OCI-LY3 (cell line): ENCODE results near the gene NAA11.

Experiments
- H2AFZ ChIP-seq: fragments of 200-600, 300-600 bp; shearing (Covaris generic); 2 replicates; pipeline ENCODE4 v1.6.0; 2014; ENCODE audit warnings: antibody characterized with exemption, low read depth, low read length
- H3K27ac ChIP-seq: fragments of 200-600, 300-600 bp; sonication (generic); 2 replicates; pipeline ENCODE4 v1.5.1; 2014; ENCODE audit warnings: mild to moderate bottlenecking, low read length, moderate library complexity, mixed read lengths
- H3K27me3 ChIP-seq: fragments of 200-600, 300-600 bp; sonication (generic); 2 replicates; pipeline ENCODE4 v1.6.1; 2014; ENCODE audit warnings: low read depth, low read length, mixed read lengths
- H3K36me3 ChIP-seq: fragments of 200-600, 300-600 bp; sonication (generic); replicated peaks from 2 replicates; pipeline ENCODE3; 2014; ENCODE audit warnings: low read depth, low read length, mixed read lengths
- H3K4me1 ChIP-seq: fragments of 300-600, 200-600 bp; sonication (generic); 2 replicates; pipeline ENCODE4 v1.6.1; 2014; ENCODE audit warnings: low read length, mixed read lengths
- H3K4me2 ChIP-seq: fragments of 200-600, 300-600 bp; sonication (generic); 2 replicates; pipeline ENCODE4 v1.6.1; 2014; ENCODE audit warnings: low read length, mixed read lengths
- H3K4me3 ChIP-seq: fragments of 300-600, 200-600 bp; sonication (generic); 2 replicates; pipeline ENCODE4 v1.5.1; 2014; ENCODE audit warnings: antibody characterized with exemption, mild to moderate bottlenecking, low read length, moderate library complexity
- H3K79me2 ChIP-seq: fragments of 300-600, 200-600 bp; shearing (Covaris generic); 2 replicates; pipeline ENCODE4 v1.6.1; 2014; ENCODE audit warnings: mild to moderate bottlenecking, low read length, mixed read lengths
- H3K9ac ChIP-seq: fragments of 300-600, 200-600 bp; shearing (Covaris generic); 2 replicates; pipeline ENCODE4 v1.6.0; 2014; ENCODE audit warnings: mild to moderate bottlenecking, low read length, moderate library complexity
- H3K9me3 ChIP-seq: fragments of 200-600, 300-600 bp; shearing (Covaris generic); 2 replicates; pipeline ENCODE4 v1.6.1; 2014; ENCODE audit warnings: low read length, mixed read lengths; ENCODE audit not compliant: insufficient read depth
- H4K20me1 ChIP-seq: fragments of 200-600, 300-600 bp; sonication (generic); 2 replicates; pipeline ENCODE4 v1.6.1; 2016; ENCODE audit warnings: low read length, mixed read lengths; ENCODE audit not compliant: insufficient read depth
- EZH2phosphoT487 ChIP-seq: fragments of 200-600 bp; shearing (Covaris generic); IDR thresholded peaks from 2 replicates; pipeline ENCODE4 v1.6.1; 2018; ENCODE audit warnings: antibody characterized with exemption, mixed run types, low read depth
- TF ChIP-seq, protein P1 (sequence below): fragments of 200-600, 300-600 bp; sonication (generic); IDR thresholded peaks from 2 replicates; pipeline ENCODE4 v1.5.1; 2014; ENCODE audit warnings: antibody characterized with exemption, low read length, low read depth

NAA11 gene

DNA sequence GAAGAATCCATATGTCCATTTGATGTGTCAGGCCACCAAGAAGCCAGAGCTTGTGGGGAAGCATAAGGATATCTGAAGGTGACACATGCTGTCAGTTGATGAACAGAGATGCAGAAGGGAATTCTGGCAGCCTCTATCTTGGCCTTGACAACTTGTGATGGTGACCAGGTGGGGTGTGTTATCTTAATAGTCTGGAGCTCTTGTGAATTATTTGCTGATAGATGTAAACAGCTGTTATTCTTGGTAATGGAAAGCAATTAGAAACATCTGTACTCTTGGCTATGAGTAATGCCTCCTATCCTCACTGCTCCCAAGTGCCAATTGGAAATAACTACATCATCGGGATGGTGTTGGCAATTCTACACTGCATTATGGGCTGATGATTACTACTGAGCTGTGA lies 51.9 kb downstream of the NAA11 start:
- no peak overlapping the region for H3K9ac ChIP-seq
- no peaks in the 10 kb centered on the region for H4K20me1 ChIP-seq
- H3K9me3 ChIP-seq: no peaks in the 10 kb centered on the region
- no peak for TF ChIP-seq EZH2phosphoT487
- TF ChIP-seq, protein P1, sequence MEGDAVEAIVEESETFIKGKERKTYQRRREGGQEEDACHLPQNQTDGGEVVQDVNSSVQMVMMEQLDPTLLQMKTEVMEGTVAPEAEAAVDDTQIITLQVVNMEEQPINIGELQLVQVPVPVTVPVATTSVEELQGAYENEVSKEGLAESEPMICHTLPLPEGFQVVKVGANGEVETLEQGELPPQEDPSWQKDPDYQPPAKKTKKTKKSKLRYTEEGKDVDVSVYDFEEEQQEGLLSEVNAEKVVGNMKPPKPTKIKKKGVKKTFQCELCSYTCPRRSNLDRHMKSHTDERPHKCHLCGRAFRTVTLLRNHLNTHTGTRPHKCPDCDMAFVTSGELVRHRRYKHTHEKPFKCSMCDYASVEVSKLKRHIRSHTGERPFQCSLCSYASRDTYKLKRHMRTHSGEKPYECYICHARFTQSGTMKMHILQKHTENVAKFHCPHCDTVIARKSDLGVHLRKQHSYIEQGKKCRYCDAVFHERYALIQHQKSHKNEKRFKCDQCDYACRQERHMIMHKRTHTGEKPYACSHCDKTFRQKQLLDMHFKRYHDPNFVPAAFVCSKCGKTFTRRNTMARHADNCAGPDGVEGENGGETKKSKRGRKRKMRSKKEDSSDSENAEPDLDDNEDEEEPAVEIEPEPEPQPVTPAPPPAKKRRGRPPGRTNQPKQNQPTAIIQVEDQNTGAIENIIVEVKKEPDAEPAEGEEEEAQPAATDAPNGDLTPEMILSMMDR: no peak
- no peak overlapping the region for H3K4me2 ChIP-seq
- no peak overlapping the region for H2AFZ ChIP-seq
- no peaks in the 10 kb centered on the region for H3K79me2 ChIP-seq
- no peaks in the 10 kb centered on the region for H3K4me1 ChIP-seq
- H3K27ac ChIP-seq: no peak overlapping the region
- no peaks in the 10 kb centered on the region for H3K27me3 ChIP-seq
- no peak overlapping the region for H3K4me3 ChIP-seq
- no peaks in the 10 kb centered on the region for H3K36me3 ChIP-seq

DNA sequence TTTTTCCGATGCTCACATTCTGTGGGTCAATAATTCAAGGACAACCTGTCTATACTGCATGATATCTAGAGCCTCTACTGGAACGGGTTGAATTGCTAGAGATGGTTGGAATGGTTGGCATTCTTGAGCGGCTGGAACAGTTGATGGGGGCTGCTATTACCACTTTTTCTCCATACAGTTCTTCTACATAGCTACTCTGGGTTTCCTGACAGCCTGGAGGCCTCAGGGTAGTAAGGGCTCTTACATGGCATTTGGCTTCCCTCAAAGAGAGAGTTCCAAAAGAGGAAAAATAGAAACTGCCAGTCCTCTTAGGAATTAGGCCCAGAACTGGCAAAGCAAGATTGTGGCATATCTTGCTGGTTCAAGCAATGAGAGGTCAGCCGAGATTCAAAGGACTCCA lies 53.1 kb downstream of the NAA11 start:
- Histone ChIP-seq H3K79me2 (no peaks in the 10 kb centered on the region), H3K9me3 (no peaks in the 10 kb centered on the region), H3K27ac (no peak overlapping the region), H3K9ac (no peak overlapping the region), H4K20me1 (no peaks in the 10 kb centered on the region), H3K36me3 (no peaks in the 10 kb centered on the region), H3K4me1 (no peaks in the 10 kb centered on the region), H3K27me3 (no peaks in the 10 kb centered on the region), H3K4me2 (no peak overlapping the region), H2AFZ (no peak overlapping the region), H3K4me3 (no peak overlapping the region)
- TF ChIP-seq, protein P1: no peak

DNA sequence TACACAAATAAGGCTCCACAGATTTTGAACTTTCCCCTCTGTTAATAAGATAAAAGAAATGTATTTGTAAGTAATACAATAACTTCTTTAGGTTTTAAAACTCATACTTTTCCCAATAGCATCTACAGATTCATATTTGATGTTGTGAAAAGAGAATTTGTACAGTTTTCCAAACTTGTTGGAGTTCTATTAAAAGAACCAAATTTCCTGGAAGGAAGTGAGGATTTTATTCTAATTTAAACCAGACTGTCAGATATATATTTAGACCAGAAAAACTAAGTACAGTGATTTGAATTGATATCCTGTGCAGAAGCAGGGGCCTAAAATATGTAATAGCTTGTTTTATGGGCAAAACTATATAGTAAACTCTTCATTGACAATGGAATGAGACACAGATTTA lies 53.7 kb downstream of the NAA11 start:
- H3K4me3 ChIP-seq: no peak overlapping the region
- H3K36me3 ChIP-seq: no peaks in the 10 kb centered on the region
- no peaks in the 10 kb centered on the region for H3K79me2 ChIP-seq
- no peaks in the 10 kb centered on the region for H4K20me1 ChIP-seq
- H3K27me3 ChIP-seq: no peaks in the 10 kb centered on the region
- no peak overlapping the region for H3K27ac ChIP-seq
- H3K4me1 ChIP-seq: no peaks in the 10 kb centered on the region
- no peak overlapping the region for H3K9ac ChIP-seq
- TF ChIP-seq EZH2phosphoT487: no peak
- TF ChIP-seq, protein P1: no peak
- H2AFZ ChIP-seq: no peak overlapping the region
- no peaks in the 10 kb centered on the region for H3K9me3 ChIP-seq
- H3K4me2 ChIP-seq: no peak overlapping the region

DNA sequence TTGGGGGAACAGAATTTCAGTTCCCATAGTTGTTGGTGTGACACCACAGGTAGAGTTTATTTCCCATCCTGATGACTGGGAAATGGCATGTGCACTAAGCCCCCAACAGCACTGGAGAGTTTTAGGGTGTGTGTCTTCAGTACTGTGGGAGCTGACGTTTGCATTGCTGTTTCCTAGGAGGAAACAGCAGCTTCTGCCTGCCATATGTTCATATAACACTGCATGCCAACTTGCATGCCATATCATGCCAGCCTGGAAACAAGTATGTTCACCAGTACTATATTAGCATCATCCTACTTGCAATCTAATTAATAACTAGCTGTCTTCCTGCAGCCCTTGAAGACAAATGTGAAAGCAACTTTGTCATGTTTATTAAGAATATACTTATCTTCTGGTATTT lies 58.2 kb downstream of the NAA11 start:
- Histone ChIP-seq H4K20me1 (no peaks in the 10 kb centered on the region), H3K36me3 (no peaks in the 10 kb centered on the region), H2AFZ (no peak overlapping the region), H3K4me1 (no peaks in the 10 kb centered on the region), H3K4me2 (no peak overlapping the region), H3K27me3 (no peaks in the 10 kb centered on the region), H3K9ac (no peak overlapping the region), H3K9me3 (no peaks in the 10 kb centered on the region), H3K27ac (no peak overlapping the region), H3K4me3 (no peak overlapping the region), H3K79me2 (no peaks in the 10 kb centered on the region)
- TF ChIP-seq, protein P1: no peak
- TF ChIP-seq EZH2phosphoT487: no peak
